Activated CD4-positive, alpha-beta T cell treated with anti-CD3 and anti-CD28 coated beads, Interleukin-2, amount 50 U/mL, for 1 hour (primary cell): ENCODE data around the gene HIVEP3.

Experiments
- DNase-seq: peaks from one replicate; pipeline ENCODE4 v3.0.0-alpha.2; 2020

HIVEP3 gene

DNA sequence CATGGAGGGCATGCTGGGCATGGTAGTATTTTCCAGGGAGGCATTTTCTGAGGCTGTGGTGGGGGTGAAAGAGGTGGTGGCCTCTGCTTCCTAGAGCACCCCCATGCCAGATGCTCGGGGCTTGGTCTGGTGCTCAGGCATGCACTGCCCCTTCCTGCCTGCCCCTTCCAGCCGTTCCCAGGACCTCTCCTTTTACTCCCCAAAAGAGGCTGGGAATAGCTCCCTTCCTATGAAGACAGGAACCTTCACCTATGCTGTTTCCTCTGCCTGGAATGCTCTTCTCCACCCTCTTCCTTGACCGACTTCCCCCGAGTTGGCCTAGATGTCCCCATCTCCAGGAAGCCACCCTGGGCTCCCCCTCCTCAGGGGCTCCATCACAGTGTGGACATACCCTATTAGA, 443.4 kb downstream of the HIVEP3 start:
- DNase-seq = no peak

DNA sequence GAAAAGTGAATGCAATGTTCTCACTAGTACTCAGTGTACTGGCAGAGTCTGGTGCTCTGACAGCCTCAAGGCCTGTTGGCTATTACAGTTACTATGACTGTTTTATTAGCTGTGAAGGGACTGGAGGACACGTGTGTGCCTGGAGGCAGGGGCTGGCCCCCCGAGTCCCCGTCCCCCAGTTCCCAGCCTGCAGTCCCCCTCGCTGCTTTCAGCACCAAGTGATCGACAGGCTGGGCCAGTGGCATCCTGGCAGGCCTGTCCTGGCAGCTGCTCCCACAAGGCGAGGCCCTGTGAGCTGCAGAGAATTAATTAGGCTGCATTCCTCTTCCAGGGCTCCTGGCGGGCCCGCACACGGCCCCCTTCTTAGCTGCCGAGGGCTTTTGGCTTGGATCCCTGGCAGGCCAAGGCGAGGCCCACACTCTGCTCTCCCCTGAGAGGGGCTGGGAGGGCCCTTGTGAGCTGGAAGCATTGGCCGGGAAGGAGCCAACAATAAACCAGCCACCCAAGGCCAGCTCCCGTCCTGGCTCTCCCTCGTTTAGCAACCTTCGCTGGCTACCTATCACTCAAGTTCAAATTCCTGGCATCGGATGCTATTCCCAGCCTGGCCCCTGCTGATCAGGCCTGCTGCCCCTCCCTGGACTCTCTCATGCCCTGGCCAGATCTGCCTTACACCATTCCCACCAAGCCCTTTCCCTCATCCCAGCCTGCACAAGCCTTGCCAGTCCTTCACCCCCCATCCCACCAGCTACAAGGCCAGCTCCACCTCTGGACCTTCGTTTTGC, 444.0 kb downstream of the HIVEP3 start:
- DNase-seq = no peak

DNA sequence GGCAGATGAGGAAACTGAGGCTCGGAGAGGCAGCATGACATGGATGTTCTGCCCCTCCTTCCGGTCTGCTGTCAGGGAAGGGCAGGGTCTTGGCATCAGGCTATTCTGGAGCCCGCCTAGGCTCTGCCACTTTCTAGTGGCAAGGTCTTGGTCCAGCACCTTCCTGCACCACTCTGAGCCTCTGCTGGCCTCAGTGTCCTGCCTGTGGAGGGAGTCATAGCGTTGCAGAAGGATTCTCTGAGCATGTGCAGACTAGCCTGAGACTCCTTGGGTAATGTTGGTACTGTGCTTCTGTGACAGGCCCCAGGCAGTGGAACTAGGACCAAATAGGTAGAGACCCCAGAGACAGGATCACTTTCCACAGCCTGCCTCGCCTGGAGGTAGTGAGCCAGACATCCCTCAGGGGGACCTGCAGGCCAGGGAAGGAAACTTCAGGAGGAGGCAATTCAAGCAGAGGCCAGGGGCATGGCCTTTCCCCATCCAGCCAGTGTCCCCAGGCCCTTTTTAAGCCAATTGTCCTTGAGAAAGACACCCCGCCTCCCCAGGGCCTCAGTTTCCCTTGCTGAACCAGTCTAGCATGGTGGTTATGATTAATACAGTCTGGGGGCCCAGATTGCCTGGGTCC, 444.9 kb downstream of the HIVEP3 start:
- no peak for DNase-seq

DNA sequence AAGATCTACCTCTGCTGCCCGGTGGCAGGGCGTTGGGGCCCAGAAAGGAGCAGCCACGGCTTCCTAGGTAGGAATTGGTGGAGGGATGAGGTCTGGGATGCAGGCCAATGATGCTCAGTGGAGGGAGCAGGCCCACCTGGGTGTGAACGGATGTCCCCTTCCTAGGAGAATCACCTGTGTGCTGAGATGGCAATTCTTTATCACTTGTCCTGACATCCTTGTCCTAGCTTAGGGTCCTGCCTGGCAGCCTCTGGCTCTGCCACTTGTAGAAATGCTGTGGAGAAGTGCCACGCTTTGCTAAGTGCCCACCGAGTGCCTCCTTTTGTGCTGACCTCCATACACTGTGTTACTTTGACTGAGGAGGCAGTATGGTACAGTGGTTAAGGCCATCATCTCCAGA, 447.1 kb downstream of the HIVEP3 start:
- no peak for DNase-seq

DNA sequence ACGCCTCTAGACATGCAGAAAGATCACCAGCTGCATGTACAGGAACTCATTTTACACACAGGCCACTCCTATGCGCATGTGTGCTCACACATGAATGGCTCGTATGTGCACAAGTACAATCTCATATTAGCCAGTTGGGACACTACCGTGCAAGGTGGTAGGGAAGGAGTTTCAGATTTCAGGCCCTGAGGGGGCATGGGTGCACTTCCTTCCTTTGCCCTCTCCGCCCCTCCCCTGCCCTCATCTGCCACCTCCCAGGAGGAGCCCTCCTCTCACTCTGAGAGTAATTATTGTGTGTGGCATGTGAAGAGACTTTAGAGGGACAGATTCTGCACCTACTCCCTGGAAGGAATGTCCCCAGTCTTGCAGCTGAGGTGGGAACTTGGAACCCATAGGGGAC, 449.0 kb downstream of the HIVEP3 start:
- DNase-seq = no peak

DNA sequence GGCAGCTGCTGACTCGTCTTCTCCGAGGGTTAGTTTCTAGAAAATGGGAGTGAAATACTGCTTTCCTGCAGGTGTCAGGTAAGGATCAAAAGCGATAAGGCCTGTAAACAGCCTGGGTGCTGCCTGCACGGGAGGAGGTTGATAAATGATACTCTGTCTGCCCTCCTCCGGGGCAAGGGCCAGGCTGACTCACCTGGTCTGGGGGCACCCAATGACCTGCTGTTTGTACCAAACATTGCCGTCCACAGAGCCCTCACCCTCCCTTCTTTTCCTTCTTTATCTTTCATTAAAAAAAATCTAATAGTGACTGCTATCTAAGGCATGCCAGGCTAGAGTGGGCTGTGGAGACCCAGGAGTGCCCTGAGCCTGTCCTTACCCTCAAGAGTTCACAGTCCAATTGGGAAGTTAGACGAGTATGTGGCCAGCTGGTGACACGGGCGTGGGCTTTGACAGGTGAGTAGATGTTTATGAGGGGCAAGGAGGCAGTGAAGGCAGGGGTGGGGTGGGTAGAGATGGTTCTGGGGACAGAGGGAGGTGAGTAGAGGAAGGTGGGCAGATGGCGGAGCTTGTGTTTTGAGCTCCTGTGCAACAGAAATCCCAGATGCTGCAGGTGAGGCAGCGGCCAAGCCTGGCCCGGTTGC, 450.5 kb downstream of the HIVEP3 start:
- DNase-seq = no peak

DNA sequence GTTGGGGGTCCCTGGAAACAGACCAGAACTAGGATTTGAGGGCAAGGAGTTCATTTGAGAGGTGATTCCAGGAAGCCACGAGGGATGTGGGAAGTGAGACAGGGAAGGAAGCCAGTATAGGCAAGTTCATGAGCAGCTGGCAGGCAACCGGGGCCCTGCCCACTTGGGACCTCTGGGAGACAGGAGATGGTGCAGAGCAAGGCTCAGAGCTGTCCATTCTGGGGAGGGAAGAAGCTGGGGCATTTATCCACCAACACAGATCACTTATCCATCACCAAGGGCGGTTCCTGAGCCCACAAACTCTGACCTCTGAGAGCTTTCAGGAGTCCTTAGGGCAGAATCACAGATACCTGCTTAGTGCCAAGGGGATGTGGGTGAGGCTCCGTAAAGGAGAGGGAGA, 451.0 kb downstream of the HIVEP3 start:
- DNase-seq = no peak

DNA sequence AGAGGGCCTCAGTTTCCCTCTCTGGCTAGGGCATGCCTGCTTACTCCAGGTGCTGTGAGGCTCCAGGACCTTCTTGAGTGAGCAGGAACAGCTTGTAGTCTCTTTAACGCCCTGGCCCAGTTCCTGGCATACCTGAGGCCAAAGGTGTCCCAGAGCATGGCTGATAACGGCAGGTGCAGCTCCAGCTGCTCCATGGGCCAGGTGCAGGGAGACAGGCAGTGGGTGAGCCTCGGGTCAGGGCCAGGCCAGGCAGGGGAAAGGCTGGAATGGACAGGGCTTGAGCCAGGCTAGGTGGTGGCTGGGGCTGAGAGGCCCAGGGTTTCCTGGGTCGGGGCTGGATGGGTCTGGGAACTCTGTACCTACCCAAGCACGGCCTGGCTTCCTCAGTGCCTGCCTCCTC, 452.6 kb downstream of the HIVEP3 start:
- DNase-seq = no peak

DNA sequence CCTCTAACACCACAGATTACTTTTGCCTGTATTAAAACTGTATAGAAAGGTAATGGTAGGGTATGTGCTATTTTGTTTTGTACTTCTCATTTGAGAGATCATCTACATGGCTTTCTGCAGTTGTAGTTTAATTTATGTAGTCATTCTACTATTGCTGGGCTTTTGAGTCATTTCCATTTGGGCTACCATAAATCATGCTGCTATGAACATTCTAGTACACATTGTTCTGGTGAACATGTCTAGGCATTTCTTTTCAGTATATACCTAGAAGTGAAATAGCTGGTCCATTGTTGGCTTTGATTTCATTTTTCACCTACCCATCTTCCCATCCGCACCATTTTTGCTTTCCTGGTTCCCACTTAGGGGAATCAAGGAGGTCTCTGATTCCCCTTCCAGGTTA, 453.0 kb downstream of the HIVEP3 start:
- no peak for DNase-seq

DNA sequence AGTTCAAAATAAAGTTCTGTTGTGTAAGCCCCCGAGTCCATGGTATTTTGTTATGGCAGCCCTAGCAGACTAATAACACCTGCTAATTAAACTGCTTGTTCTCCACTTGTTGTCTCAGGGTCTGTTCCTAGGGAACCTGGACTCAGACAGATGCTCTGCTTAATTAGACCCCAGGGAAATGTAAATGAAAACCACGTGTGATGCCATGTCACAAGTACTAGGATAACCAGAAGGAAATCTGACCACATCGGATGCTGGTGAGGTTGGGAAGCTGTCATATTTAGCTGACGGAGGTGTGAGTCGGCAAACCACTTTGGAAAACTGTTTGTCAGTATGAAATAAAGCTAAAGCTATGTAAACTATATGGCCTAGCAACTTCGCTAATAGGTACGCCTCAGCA, 453.8 kb downstream of the HIVEP3 start:
- no peak for DNase-seq

DNA sequence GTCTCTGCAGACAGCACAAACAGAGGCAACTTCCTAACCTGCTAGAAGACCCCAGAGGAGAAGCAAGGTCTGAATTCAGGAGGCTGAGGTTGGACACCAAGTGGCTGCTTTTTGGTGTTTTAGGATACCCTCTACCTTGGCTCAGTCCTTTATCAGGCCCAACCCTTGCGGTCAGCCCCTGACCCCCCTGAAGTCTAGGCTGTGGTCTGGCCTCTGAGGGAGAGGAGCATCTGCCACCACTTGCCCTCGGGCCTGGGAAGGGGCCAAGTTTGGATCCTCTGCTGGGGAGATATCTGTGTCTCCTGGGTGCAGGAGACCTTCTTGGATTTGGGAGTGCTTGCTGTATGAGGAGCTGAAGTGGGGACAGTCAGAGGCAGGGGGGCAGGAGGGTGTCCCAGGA, 455.2 kb downstream of the HIVEP3 start:
- DNase-seq = no peak

DNA sequence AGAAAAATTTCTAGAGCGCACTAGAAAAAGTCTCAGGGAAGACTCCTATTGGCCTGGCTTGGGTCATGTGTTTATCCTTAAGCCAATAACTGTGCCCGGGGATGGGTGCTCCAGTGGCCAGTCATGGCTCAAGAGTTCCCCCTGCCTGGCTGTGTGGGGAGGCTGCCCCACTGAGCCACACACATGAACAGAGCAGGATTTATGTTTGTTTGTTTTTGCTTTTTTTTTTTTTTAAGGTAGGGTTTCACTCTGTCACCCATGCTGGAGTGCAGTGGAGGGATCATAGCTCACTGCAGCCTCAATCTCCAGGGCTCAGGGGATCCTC, 456.1 kb downstream of the HIVEP3 start:
- no peak for DNase-seq

DNA sequence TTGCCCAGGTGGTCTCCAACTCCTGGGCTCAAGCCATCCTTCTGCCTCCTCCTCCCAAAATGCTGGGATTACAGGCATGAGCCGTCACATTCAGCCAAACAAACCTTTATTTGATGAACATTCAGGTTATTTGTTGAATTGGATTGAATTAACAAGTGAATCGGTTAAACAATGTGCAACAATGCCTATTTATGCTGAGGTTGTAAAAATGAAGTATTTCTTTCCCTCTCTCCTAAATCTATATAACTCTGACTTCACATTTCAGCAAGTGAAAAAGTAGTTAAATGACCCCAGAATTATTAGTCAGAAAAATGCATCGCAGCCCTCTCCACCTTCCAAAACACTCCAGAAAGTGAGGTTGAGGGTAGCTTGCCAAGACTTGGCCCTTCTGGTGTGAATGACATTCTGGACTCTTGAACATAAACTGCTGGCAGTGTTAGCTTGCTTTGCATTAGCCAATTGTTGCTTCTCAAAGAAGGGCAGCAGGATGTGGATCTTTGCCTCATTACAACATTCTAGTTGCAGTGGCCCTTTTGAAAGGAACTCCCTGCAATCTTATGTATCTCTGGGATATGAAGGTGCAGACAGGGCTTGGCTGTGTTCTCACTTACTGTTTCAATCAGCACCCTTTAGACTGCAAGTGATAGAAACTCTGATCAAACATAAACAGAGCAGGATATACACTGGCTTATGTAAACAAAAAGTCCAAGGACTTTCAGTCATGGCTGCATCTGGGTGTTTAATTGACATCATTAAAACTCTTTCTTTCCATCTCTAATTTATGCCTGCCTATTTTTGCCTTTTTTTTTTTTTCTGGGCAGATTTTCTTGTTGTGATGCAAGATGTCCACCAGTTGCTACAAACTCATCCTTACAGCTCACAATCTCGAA, 456.7 kb downstream of the HIVEP3 start:
- no peak for DNase-seq

DNA sequence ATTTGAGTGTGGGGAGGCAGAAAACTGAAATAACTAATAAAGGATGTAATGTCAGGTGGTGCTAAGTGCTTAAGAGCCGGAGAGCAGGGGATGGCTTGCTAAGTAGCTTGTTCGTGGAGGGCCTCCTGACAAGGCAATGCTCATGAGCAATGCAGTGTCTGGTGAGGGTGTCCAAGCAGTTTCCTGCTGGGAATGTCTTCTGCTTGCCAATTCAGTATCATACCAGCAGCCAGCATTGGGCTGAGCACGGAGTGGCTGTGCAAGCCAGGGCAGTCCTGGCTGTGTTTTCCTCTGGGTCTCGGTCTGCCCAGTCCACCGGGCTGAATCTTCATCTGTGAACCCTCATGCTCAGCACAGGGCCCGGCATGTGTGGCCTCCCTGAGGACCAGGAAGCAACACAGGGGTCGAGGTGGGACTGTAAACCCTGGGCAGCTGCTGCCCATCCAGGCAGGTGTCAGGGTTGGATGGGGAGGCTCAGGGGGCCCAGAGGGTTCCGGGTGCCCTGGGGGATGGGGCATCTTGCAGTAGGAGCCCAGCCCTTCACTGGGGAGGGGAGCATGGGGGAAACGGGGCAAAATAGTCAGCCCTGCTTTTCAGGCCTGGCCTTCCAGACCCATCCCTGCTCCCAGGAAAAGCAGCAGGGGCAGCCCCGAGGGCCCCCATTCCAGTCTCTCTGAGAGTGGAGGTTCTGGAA, 461.7 kb downstream of the HIVEP3 start:
- no peak for DNase-seq
